ENCODE results near the gene FAM177A1.

DNA sequence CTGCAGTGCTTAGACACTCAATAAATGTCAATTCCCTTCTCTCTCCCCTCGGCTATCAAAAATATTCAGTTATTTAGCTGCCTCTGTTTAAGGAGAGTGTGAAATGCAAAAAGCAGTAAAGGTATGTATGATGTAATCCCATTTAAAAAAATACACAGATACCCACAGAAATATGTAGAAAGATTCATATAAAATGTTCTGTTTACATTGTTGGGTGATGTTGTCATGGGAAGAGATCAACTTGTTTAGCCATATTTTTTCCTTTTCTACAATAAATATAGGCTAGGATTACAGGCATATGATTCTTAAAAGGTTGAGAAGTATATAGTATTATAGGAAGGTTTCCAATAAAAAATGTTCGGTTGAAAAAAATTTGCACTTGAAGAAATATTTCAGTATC lies 68.0 kb downstream of the FAM177A1 start:
- TF ChIP-seq CTCF (IDR thresholded peaks at IDR 0.05; ENCODE audit: poor library complexity) (no peak), EZH2 (IDR thresholded peaks at IDR 0.05; ENCODE audit: borderline replicate concordance) (no peak), EZH2phosphoT487 (IDR thresholded peaks at IDR 0.05; ENCODE audit: low read depth, severe bottlenecking, unreplicated experiment) (no peak)
